GM12878 (cell line): ENCODE data around the gene N4BP2. TPM values are rescaled to one million over a fixed set of nuclear protein-coding genes. Genes with fewer than 3 reads are reported as not detected.

Source experiments
- ATAC-seq: fragments of 200-7000 bp; cut with Tn5 transposase; 3 replicates; pipeline ENCODE4 v1.9.1; 2020; ENCODE audit warnings: mild to moderate bottlenecking, moderate library complexity
- BruUV-seq: library from RNA; stranded (reverse); fragments of 400-500 nt; replicated peaks from 2 replicates; lab custom pipeline; 2021; lab: Mats Ljungman, UMichigan
- CTCF ChIA-PET: fragments of 300-600 bp; sonication (Branson Sonifier 250); formaldehyde crosslinking; extraction: SDS; loops from one replicate; lab custom pipeline; 2021; ENCODE audit warnings: inconsistent platforms; lab: Yijun Ruan, JAX
- POLR2A ChIA-PET: fragments of 350-600 bp; formaldehyde crosslinking; extraction: SDS; loops from one replicate; lab custom pipeline; 2021; ENCODE audit warnings: inconsistent platforms; lab: Charles Lee
- RAD21 ChIA-PET: fragments of 300-600 bp; sonication (Branson Sonifier 250); formaldehyde crosslinking; loops from one replicate; lab custom pipeline; 2023; ENCODE audit warnings: antibody characterized with exemption; ENCODE audit not compliant: unreplicated experiment; lab: Charles Lee
- SMC1A ChIA-PET: fragments of 300-600 bp; sonication (Branson Sonifier 250); formaldehyde crosslinking; loops from one replicate; lab custom pipeline; 2023; ENCODE audit not compliant: unreplicated experiment, uncharacterized antibody; lab: Charles Lee
- DNase-seq: peaks from one replicate; pipeline ENCODE4 v3.0.0-alpha.2; 2011; ENCODE audit warnings: low read depth, low spot score
- FAIRE-seq: peaks from 3 replicates; lab custom pipeline; 2011; peaks lifted over from hg19 to GRCh38; lab: Jason Lieb, UNC
- H2AFZ ChIP-seq: 2 replicates; pipeline ENCODE4 v1.6.0; 2011; ENCODE audit warnings: low read depth, low read length, control low read depth; ENCODE audit not compliant: control insufficient read depth
- H3K27ac ChIP-seq: 2 replicates; pipeline ENCODE4 v1.5.1; 2011; ENCODE audit warnings: control low read depth; ENCODE audit not compliant: control insufficient read depth, insufficient read depth
- H3K27me3 ChIP-seq, 2 experiments: replicated peaks in 1 of 2; 2 replicates each; pipeline versions ENCODE4 v1.6.0 to v1.6.1; 2011; ENCODE audit warnings: low read length in 1 of 2; ENCODE audit not compliant: control insufficient read depth in 2 of 2, insufficient read depth in 2 of 2
- H3K36me3 ChIP-seq, 2 experiments: 2 replicates each; pipeline ENCODE4 v1.5.1; 2011; ENCODE audit warnings: low read length in 1 of 2; ENCODE audit not compliant: control insufficient read depth in 2 of 2, insufficient read depth in 2 of 2
- H3K4me1 ChIP-seq: 2 replicates; pipeline ENCODE4 v1.6.1; 2011; ENCODE audit warnings: mild to moderate bottlenecking, low read length, moderate library complexity, mixed read lengths; ENCODE audit not compliant: control insufficient read depth, insufficient read depth
- H3K4me2 ChIP-seq: 2 replicates; pipeline ENCODE4 v1.6.0; 2011; ENCODE audit warnings: control low read depth; ENCODE audit not compliant: control insufficient read depth, insufficient read depth
- H3K4me3 ChIP-seq: fragments of 200-600 bp; sonication (generic); 2 replicates; pipeline ENCODE4 v1.5.1; 2016
- H3K79me2 ChIP-seq: 2 replicates; pipeline ENCODE4 v1.6.0; 2011; ENCODE audit warnings: low read length; ENCODE audit not compliant: control insufficient read depth, insufficient read depth
- H3K9ac ChIP-seq: 2 replicates; pipeline ENCODE4 v1.8.0; 2011; ENCODE audit warnings: low read length, control low read depth, mixed read lengths; ENCODE audit not compliant: control insufficient read depth, insufficient read depth
- H3K9me3 ChIP-seq: replicated peaks from 3 replicates; pipeline ENCODE4 v1.5.1; 2011; ENCODE audit warnings: mild to moderate bottlenecking, low read length; ENCODE audit not compliant: control insufficient read depth, insufficient read depth
- H4K20me1 ChIP-seq: 2 replicates; pipeline ENCODE4 v1.6.0; 2011; ENCODE audit not compliant: control insufficient read depth, insufficient read depth
- CBX3 ChIP-seq: fragments of 200-600 bp; sonication (generic); IDR thresholded peaks from 2 replicates; pipeline ENCODE4 v1.6.1; 2016; ENCODE audit warnings: low read depth, borderline replicate concordance
- IKZF2 ChIP-seq, 2 experiments: fragments of 450-650 bp; IDR thresholded peaks; 2 replicates each; pipeline ENCODE4 v1.6.1; 2017; ENCODE audit warnings: mild to moderate bottlenecking in 2 of 2, moderate library complexity in 2 of 2
- MTA2 ChIP-seq: fragments of 450-650 bp; IDR thresholded peaks from 2 replicates; pipeline ENCODE4 v1.6.1; 2016; ENCODE audit warnings: low read depth, mild to moderate bottlenecking, moderate library complexity
- NR2F1 ChIP-seq: fragments of 450-650 bp; conservative IDR thresholded peaks from 2 replicates; pipeline ENCODE4 v1.6.1; 2017; ENCODE audit warnings: mild to moderate bottlenecking
- RUNX3 ChIP-seq: IDR thresholded peaks from 2 replicates; pipeline ENCODE4 v1.6.1; 2012; ENCODE audit warnings: low read length, inconsistent platforms
- TAF1 ChIP-seq: IDR thresholded peaks from 2 replicates; pipeline ENCODE4 v1.6.1; 2011; ENCODE audit warnings: mild to moderate bottlenecking, low read depth, low read length, borderline replicate concordance
- WGBS: methylation state at CpG from one replicate; pipeline ENCODE4 v1.1.6; 2016; ENCODE audit warnings: low lambda C conversion rate; ENCODE audit not compliant: insufficient replicate concordance, insufficient coverage; ENCODE audit errors: missing lambda C conversion rate; 5-methylcytosine and 5-hydroxymethylcytosine counted together
- in situ Hi-C: fragments of 300-500 bp; cut with MboI; formaldehyde crosslinking; loops from 9 replicates; pipeline ENCODE4 v1.14.3; 2018; ENCODE audit warnings: mixed read lengths
- intact Hi-C: fragments of 100-400 bp; cut with micrococcal nuclease; formaldehyde crosslinking; loops from one replicate; pipeline ENCODE4 v1.14.2; 2022; ENCODE audit not compliant: unreplicated experiment
- polyA plus RNA-seq, 11 experiments: library from polyadenylated mRNA; depleted of rRNA in 4 of 11; unstranded in 6 of 11; stranded (reverse) in 5 of 11; fragments of >200 nt; fragmentation: Nextera tagmentation in 4 of 11; fragmentation: Illumina TruSeq in 1 of 11; extraction: Ambion mirVana in 4 of 11; extraction: Trizol in 1 of 11; gene quantifications; 1 replicate in 1 of 11; 2 replicates in 10 of 11; pipeline versions ENCODE4 v1.2.1 to v1.2.3, GENCODE V29; 2011 to 2016; ENCODE audit warnings: inconsistent platforms in 2 of 11, missing spikeins in 2 of 11, low read depth in 1 of 11
- total RNA-seq, 4 experiments: library from RNA; depleted of rRNA in 3 of 4; stranded (reverse); fragments of >200 nt in 3 of 4; fragmentation: Illumina TruSeq in 1 of 4; extraction: Trizol in 1 of 4; gene quantifications; 2 replicates each; pipeline versions ENCODE4 v1.2.1 to v1.2.3, GENCODE V29; 2013 to 2021
- TF ChIP-seq, protein P1 (sequence below): fragments of 450-650 bp; IDR thresholded peaks from 2 replicates; pipeline ENCODE4 v1.6.1; 2017; ENCODE audit warnings: borderline replicate concordance
- TF ChIP-seq, protein P2 (sequence below): IDR thresholded peaks from 2 replicates; pipeline ENCODE4 v1.6.1; 2012; ENCODE audit warnings: mild to moderate bottlenecking, low read depth, low read length
- TF ChIP-seq, protein P3 (sequence below), 3 experiments: IDR thresholded peaks in 2 of 3; conservative IDR thresholded peaks in 1 of 3; 2 replicates each; pipeline ENCODE4 v1.5.1; 2011; ENCODE audit warnings: low read depth in 3 of 3, low read length in 3 of 3, mild to moderate bottlenecking in 3 of 3, control low read depth in 2 of 3, moderate library complexity in 2 of 3, inconsistent platforms in 1 of 3, mixed read lengths in 1 of 3; ENCODE audit not compliant: control insufficient read depth in 2 of 3, insufficient read depth in 1 of 3; ENCODE audit errors: extremely low read depth in 1 of 3

The N4BP2 gene
- total and polyA plus RNA-seq, 10 of the 15 experiments (the other 5 are each of a cell fraction or from before 2014, with no cell fraction given): 2.3 to 18.7 (median 10.0) TPM

DNA sequence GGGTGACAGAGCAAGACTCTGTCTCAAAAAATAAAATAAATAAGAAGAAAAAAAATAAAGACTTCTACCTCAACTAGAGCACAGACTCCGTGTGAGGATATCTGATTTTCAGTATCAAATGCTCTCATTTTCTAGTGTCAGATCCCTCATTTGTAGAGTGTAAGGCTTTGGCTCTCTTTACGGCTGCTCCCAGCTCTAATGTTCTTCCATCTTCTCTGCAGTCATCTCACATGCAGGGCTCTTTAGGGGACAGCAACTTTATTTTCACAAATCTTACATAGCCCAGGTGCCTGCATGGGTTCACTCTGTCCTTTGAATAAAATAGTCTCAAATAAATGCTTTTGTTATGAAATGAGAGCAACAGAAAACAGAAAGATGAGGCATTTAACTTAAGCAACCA, 120.9 kb downstream of the N4BP2 start:
- BruUV-seq: no TSS peak
- Histone ChIP-seq H3K27ac (no peak overlapping the region), H3K36me3 (no peaks in the 10 kb centered on the region), H3K4me1 (peaks cover 28% of the 10 kb centered on the region), H3K9me3 (no peaks in the 10 kb centered on the region), H3K27me3 (no peaks in the 10 kb centered on the region), H3K9ac (no peak overlapping the region), H3K79me2 (no peaks in the 10 kb centered on the region), H2AFZ (no peak overlapping the region), H3K4me2 (no peak overlapping the region), H3K4me3 (no peak overlapping the region), H4K20me1 (no peaks in the 10 kb centered on the region)
- ChIA-PET CTCF (interaction anchor here (0.6 kb wide), 1 partner anchor 13 kb away, joined by 3 read pairs; no protein-coding TSS in a partner anchor), SMC1A (no interaction called here), POLR2A (no interaction called here), RAD21 (interaction anchor here (1.0 kb wide), 1 partner anchor 20 kb away, joined by 3 read pairs; no protein-coding TSS in a partner anchor)
- FAIRE-seq (no peak), DNase-seq (no peak), ATAC-seq (no peak)
- intact Hi-C loops: no loop called here
- TF ChIP-seq IKZF2 (IDR thresholded peaks at IDR 0.05) (no peak), NR2F1 (no peak), MTA2 (no peak), RUNX3 (no peak), CBX3 (no peak), TAF1 (no peak)
- TF ChIP-seq, protein P1, sequence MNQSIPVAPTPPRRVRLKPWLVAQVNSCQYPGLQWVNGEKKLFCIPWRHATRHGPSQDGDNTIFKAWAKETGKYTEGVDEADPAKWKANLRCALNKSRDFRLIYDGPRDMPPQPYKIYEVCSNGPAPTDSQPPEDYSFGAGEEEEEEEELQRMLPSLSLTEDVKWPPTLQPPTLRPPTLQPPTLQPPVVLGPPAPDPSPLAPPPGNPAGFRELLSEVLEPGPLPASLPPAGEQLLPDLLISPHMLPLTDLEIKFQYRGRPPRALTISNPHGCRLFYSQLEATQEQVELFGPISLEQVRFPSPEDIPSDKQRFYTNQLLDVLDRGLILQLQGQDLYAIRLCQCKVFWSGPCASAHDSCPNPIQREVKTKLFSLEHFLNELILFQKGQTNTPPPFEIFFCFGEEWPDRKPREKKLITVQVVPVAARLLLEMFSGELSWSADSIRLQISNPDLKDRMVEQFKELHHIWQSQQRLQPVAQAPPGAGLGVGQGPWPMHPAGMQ: no peak
- TF ChIP-seq, protein P2, sequence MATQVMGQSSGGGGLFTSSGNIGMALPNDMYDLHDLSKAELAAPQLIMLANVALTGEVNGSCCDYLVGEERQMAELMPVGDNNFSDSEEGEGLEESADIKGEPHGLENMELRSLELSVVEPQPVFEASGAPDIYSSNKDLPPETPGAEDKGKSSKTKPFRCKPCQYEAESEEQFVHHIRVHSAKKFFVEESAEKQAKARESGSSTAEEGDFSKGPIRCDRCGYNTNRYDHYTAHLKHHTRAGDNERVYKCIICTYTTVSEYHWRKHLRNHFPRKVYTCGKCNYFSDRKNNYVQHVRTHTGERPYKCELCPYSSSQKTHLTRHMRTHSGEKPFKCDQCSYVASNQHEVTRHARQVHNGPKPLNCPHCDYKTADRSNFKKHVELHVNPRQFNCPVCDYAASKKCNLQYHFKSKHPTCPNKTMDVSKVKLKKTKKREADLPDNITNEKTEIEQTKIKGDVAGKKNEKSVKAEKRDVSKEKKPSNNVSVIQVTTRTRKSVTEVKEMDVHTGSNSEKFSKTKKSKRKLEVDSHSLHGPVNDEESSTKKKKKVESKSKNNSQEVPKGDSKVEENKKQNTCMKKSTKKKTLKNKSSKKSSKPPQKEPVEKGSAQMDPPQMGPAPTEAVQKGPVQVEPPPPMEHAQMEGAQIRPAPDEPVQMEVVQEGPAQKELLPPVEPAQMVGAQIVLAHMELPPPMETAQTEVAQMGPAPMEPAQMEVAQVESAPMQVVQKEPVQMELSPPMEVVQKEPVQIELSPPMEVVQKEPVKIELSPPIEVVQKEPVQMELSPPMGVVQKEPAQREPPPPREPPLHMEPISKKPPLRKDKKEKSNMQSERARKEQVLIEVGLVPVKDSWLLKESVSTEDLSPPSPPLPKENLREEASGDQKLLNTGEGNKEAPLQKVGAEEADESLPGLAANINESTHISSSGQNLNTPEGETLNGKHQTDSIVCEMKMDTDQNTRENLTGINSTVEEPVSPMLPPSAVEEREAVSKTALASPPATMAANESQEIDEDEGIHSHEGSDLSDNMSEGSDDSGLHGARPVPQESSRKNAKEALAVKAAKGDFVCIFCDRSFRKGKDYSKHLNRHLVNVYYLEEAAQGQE: no peak
- TF ChIP-seq, protein P3, sequence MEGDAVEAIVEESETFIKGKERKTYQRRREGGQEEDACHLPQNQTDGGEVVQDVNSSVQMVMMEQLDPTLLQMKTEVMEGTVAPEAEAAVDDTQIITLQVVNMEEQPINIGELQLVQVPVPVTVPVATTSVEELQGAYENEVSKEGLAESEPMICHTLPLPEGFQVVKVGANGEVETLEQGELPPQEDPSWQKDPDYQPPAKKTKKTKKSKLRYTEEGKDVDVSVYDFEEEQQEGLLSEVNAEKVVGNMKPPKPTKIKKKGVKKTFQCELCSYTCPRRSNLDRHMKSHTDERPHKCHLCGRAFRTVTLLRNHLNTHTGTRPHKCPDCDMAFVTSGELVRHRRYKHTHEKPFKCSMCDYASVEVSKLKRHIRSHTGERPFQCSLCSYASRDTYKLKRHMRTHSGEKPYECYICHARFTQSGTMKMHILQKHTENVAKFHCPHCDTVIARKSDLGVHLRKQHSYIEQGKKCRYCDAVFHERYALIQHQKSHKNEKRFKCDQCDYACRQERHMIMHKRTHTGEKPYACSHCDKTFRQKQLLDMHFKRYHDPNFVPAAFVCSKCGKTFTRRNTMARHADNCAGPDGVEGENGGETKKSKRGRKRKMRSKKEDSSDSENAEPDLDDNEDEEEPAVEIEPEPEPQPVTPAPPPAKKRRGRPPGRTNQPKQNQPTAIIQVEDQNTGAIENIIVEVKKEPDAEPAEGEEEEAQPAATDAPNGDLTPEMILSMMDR (IDR thresholded peaks at IDR 0.05 in 2 of 3, conservative IDR thresholded peaks at IDR 0.05 in 1 of 3; ENCODE audit: control insufficient read depth in 2 of 3, extremely low read depth in 1 of 3, insufficient read depth in 1 of 3, low read depth in 3 of 3, low read length in 3 of 3): no peak
- in situ Hi-C loops: loop anchor here (25.0 kb wide), 1 partner anchor 1365 kb away; the partner anchor contains the start of gene TLR1
- WGBS: 83% methylated on average over 2 of the region's 2 CpGs
